GM12874 (cell line): ENCODE results near the gene IQGAP1.
A peak's percentile ranks its signal among the peaks of the same experiment; 100 is the strongest.

Experiments used
- TF ChIP-seq, protein P1 (sequence below): IDR thresholded peaks from 2 replicates; pipeline ENCODE4 v1.5.1; 2011; ENCODE audit warnings: low read depth, mild to moderate bottlenecking, control low read depth, low read length, moderate library complexity; ENCODE audit not compliant: insufficient read depth

The IQGAP1 gene

DNA sequence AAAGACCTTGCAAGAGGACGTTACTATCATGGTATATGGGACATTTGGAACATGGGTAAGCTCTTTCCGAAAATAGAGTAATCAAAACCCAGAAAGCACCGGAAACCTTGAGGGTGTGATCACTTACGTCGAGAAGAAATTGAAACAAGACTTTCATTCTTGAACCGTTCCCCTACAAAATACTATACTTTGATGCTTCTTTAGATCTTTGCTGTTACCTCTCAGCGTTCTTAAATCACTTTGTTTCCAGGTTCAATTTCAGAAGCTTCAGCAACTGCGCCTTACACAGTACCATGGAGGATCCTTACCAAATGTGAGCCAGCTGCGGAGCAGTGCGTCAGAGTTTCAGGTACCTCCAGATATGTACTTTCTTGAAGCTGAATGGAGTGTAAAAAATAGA lies 151.7 kb downstream of the IQGAP1 start:
- TF ChIP-seq, protein P1, sequence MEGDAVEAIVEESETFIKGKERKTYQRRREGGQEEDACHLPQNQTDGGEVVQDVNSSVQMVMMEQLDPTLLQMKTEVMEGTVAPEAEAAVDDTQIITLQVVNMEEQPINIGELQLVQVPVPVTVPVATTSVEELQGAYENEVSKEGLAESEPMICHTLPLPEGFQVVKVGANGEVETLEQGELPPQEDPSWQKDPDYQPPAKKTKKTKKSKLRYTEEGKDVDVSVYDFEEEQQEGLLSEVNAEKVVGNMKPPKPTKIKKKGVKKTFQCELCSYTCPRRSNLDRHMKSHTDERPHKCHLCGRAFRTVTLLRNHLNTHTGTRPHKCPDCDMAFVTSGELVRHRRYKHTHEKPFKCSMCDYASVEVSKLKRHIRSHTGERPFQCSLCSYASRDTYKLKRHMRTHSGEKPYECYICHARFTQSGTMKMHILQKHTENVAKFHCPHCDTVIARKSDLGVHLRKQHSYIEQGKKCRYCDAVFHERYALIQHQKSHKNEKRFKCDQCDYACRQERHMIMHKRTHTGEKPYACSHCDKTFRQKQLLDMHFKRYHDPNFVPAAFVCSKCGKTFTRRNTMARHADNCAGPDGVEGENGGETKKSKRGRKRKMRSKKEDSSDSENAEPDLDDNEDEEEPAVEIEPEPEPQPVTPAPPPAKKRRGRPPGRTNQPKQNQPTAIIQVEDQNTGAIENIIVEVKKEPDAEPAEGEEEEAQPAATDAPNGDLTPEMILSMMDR = no peak

DNA sequence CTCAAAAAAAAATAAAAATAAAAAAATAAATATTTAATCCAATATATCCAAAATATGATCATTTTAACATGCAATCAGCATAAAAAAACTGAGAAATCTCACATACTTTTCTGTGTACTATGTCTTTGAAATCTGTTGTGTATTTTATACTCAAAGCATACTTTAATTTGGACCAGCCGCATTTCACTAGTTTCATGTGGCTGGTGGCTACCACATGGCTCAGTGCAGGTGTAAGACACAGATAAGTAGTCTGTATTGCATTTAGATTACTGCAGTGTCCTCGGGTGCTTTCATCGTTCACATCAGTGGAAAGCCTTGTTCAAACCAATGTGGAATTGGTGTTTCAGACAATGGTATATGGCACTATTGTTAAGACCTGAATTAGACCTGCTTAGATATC lies 152.7 kb downstream of the IQGAP1 start:
- TF ChIP-seq, protein P1 = no peak

DNA sequence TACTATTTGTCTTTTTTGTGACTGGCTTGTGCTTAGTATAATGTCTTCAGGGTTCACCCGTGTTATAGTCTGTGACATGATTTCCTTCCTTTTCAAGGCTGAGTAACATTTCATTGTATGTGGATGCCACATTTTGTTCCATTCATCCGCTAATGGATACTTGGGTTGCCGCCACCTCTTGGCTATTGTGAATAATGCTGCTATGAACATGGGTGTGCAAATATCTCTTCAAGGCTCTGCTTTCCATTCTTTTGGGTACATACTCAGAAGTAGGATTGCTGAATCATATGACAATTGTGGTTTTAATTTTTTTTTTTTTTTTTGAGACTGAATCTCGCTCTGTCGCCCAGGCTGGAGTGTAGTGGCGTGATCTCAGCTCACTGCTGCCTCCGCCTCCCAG lies 157.1 kb downstream of the IQGAP1 start:
- TF ChIP-seq, protein P1 = 0 out of 2 replicates have a peak, but pooled peaks have one; percentile 5

DNA sequence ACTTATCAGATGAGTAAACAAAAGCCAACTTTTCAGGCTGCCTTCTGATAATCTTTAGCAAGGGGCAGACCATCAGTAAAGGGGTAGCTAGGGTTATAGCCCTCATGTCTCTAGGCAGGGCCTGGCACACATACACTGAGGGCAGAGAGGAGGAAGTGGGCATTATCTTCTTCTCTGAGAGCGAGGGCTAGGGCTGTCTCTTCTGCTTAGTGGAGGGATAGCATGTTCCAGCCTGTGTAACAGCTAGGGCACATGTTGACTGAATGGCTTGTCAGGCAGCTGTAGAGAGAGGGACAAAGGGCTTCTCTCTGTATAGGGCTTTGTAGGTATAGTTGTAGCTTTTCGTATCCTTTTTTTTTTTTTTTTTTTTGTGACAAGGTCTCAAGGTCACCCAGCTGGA lies 159.5 kb downstream of the IQGAP1 start:
- TF ChIP-seq, protein P1 = no peak

DNA sequence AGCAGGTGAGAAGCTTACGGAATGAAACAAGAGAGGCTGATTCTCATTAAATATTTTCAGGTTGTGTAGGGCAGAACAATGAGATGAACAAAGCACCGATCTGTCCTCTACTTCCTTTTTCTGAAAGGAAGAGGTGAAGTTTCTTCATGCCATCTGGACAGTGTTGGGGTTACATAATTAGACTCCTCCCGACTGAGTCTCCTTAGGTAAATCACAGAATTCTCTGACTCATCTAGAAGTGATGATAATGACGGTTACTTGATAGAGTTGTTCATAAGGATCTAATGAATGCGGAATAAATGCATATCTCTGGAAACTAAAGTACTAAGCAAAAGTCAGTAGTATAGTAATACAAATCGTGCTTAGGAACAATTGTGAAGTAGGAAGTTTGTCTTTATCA lies 162.9 kb downstream of the IQGAP1 start:
- TF ChIP-seq, protein P1 = no peak
